DOHH2 (cell line): ENCODE data around the gene SART1.
A peak's percentile ranks its signal among the peaks of the same experiment; 100 is the strongest.

Experiments used
- H3F3A ChIP-seq: fragments of 200-600 bp; sonication (generic), shearing (Covaris generic); 2 replicates; pipeline ENCODE4 v1.6.0; 2016; ENCODE audit warnings: antibody characterized with exemption, mild to moderate bottlenecking; ENCODE audit not compliant: control insufficient read depth, insufficient read depth
- H3K27ac ChIP-seq: fragments of 200-600 bp; sonication (generic); 2 replicates; pipeline ENCODE4 v1.5.1; 2014; ENCODE audit warnings: low read depth, mild to moderate bottlenecking, low read length, moderate library complexity
- H3K27me3 ChIP-seq: fragments of 200-600 bp; sonication (generic); 2 replicates; pipeline ENCODE4 v1.6.1; 2014; ENCODE audit warnings: mild to moderate bottlenecking, low read length, mixed read lengths; ENCODE audit not compliant: control insufficient read depth
- H3K36me3 ChIP-seq: fragments of 200-600 bp; sonication (generic); 2 replicates; pipeline ENCODE4 v1.6.1; 2014; ENCODE audit warnings: mild to moderate bottlenecking, low read length, moderate library complexity, mixed read lengths; ENCODE audit not compliant: control insufficient read depth
- H3K4me1 ChIP-seq: fragments of 200-600 bp; sonication (generic); 2 replicates; pipeline ENCODE4 v1.6.1; 2014; ENCODE audit warnings: mild to moderate bottlenecking, low read length, mixed read lengths; ENCODE audit not compliant: control insufficient read depth
- H3K4me2 ChIP-seq: fragments of 200-600 bp; sonication (generic); 2 replicates; pipeline ENCODE4 v1.6.0; 2014; ENCODE audit warnings: mild to moderate bottlenecking, low read length, moderate library complexity
- H3K4me3 ChIP-seq: fragments of 200-600 bp; sonication (generic); 2 replicates; pipeline ENCODE4 v1.5.1; 2014; ENCODE audit warnings: mild to moderate bottlenecking, low read length, mixed read lengths
- H3K79me2 ChIP-seq: fragments of 200-600 bp; sonication (generic); 2 replicates; pipeline ENCODE4 v1.6.1; 2014; ENCODE audit warnings: mild to moderate bottlenecking, low read length, mixed read lengths; ENCODE audit not compliant: control insufficient read depth
- H3K9me2 ChIP-seq: fragments of 200-600 bp; sonication (generic); replicated peaks from 2 replicates; pipeline ENCODE4 v1.6.1; 2014; ENCODE audit warnings: mild to moderate bottlenecking, low read length, mixed read lengths; ENCODE audit not compliant: control insufficient read depth
- H3K9me3 ChIP-seq: fragments of 200-600 bp; sonication (generic); 2 replicates; pipeline ENCODE4 v1.6.1; 2014; ENCODE audit warnings: antibody characterized with exemption, low read length, mixed read lengths; ENCODE audit not compliant: control insufficient read depth, insufficient read depth
- H4K20me1 ChIP-seq: fragments of 200-600 bp; sonication (generic); 2 replicates; pipeline ENCODE4 v1.6.0; 2014; ENCODE audit warnings: low read depth, mild to moderate bottlenecking, antibody characterized with exemption, low read length, moderate library complexity; ENCODE audit not compliant: control insufficient read depth, insufficient read depth
- CTCF ChIP-seq: fragments of 200-600 bp; sonication (generic); IDR thresholded peaks from one replicate; pipeline ENCODE4 v1.5.1; 2014; ENCODE audit warnings: antibody characterized with exemption, mild to moderate bottlenecking, low read depth, low read length; ENCODE audit not compliant: poor library complexity, severe bottlenecking
- EZH2phosphoT487 ChIP-seq: fragments of 200-600 bp; sonication (generic); IDR thresholded peaks from 2 replicates; pipeline ENCODE4 v1.6.1; 2017; ENCODE audit warnings: borderline replicate concordance, mild to moderate bottlenecking, antibody characterized with exemption, low read length, moderate library complexity, mixed read lengths

Gene SART1

GRCh38 chr11:65992056-65992455 is 30.5 kb downstream of the SART1 start:
- no peak overlapping the region for H3K4me3 ChIP-seq
- peaks cover 15% of the 10 kb centered on the region; the same call in 1 of the 2 replicates for H3F3A ChIP-seq
- H3K27me3 ChIP-seq = no peaks in the 10 kb centered on the region
- 0 out of 2 replicates have a peak, but pooled peaks cover 2% of the 10 kb centered on the region for H3K4me1 ChIP-seq
- peaks cover 34% of the 10 kb centered on the region for H3K36me3 ChIP-seq
- no peaks in the 10 kb centered on the region for H3K9me3 ChIP-seq
- H3K4me2 ChIP-seq = no peak overlapping the region
- H4K20me1 ChIP-seq = no peaks in the 10 kb centered on the region
- no peaks in the 10 kb centered on the region for H3K9me2 ChIP-seq
- H3K79me2 ChIP-seq = no peaks in the 10 kb centered on the region; the same call in 1 of the 2 replicates
- TF ChIP-seq CTCF (no peak), EZH2phosphoT487 (no peak)
- no peak overlapping the region for H3K27ac ChIP-seq

- Histone ChIP-seq H3F3A (peaks cover 11% of the 10 kb centered on the region), H3K4me2 (no peak overlapping the region), H4K20me1 (peaks cover 9% of the 10 kb centered on the region; the same call in 1 of the 2 replicates), H3K27me3 (no peaks in the 10 kb centered on the region), H3K4me1 (peaks cover 7% of the 10 kb centered on the region; the same call in 1 of the 2 replicates), H3K36me3 (peaks cover 58% of the 10 kb centered on the region), H3K27ac (no peak overlapping the region), H3K9me3 (no peaks in the 10 kb centered on the region), H3K9me2 (no peaks in the 10 kb centered on the region), H3K4me3 (no peak overlapping the region), H3K79me2 (peaks cover 39% of the 10 kb centered on the region)
- TF ChIP-seq EZH2phosphoT487 (no peak), CTCF (no peak)
Measured at GRCh38 chr11:65997286-65997685, 35.8 kb downstream of the SART1 start.

- Histone ChIP-seq H3K27ac (peak within 1 kb of the TSS; percentile 91), H3K27me3 (no peaks in the 10 kb centered on the region), H3K9me3 (no peaks in the 10 kb centered on the region), H4K20me1 (peaks cover 14% of the 10 kb centered on the region; the same call in 1 of the 2 replicates), H3K9me2 (no peaks in the 10 kb centered on the region), H3K4me3 (peak within 1 kb of the TSS; percentile 99), H3K4me1 (peaks cover 14% of the 10 kb centered on the region), H3K4me2 (peak within 1 kb of the TSS; percentile 86), H3K79me2 (peaks cover 58% of the 10 kb centered on the region), H3K36me3 (peaks cover 70% of the 10 kb centered on the region), H3F3A (peaks cover 15% of the 10 kb centered on the region)
- TF ChIP-seq CTCF = no peak
- TF ChIP-seq EZH2phosphoT487 = no peak
Measured at GRCh38 chr11:66001942-66002647, 40.6 kb downstream of the SART1 start, which contains the start of the genes BANF1 and EIF1AD. BANF1 (plus strand) TSS chr11:66002503; CDS start chr11:66003251, 748 bp downstream. EIF1AD (minus strand) TSS chr11:66002157; CDS start chr11:66000389, 1,768 bp downstream.
